Activated naive CD8-positive, alpha-beta T cell treated with anti-CD3 and anti-CD28 coated beads, Interleukin-2, amount 10 ng/mL, durations not matched to agents 7 days and 5 days (primary cell): ENCODE results near the gene UROS. TPM values are rescaled to one million over a fixed set of nuclear protein-coding genes. Genes with fewer than 3 reads are reported as not detected.

Experiments used
- ATAC-seq: fragments of 150-1000 bp; cut with Tn5 transposase; one replicate; pipeline ENCODE4 v1.10.0; 2021; ENCODE audit warnings: low read depth, moderate library complexity
- POLR2A ChIA-PET: fragments of 350-600 bp; sonication (Branson Sonifier 250); formaldehyde crosslinking; loops from one replicate; lab custom pipeline; 2021; ENCODE audit warnings: antibody characterized with exemption; lab: Charles Lee
- DNase-seq: peaks from one replicate; pipeline ENCODE4 v3.0.0; 2021
- H3K27ac Mint-ChIP-seq: one replicate; pipeline ENCODE4 v1.8.0; 2022; ENCODE audit warnings: mild to moderate bottlenecking, mixed read lengths
- H3K27me3 Mint-ChIP-seq: one replicate; pipeline ENCODE4 v1.8.0; 2022; ENCODE audit warnings: mild to moderate bottlenecking, moderate library complexity, mixed read lengths
- H3K36me3 Mint-ChIP-seq: one replicate; pipeline ENCODE4 v1.8.0; 2021; ENCODE audit warnings: mild to moderate bottlenecking, mixed read lengths
- H3K4me1 Mint-ChIP-seq: one replicate; pipeline ENCODE4 v1.8.0; 2021; ENCODE audit warnings: mixed read lengths
- H3K4me3 Mint-ChIP-seq: one replicate; pipeline ENCODE4 v1.8.0; 2022; ENCODE audit warnings: mild to moderate bottlenecking, moderate library complexity, mixed read lengths
- H3K9me3 Mint-ChIP-seq: one replicate; pipeline ENCODE4 v1.8.0; 2021; ENCODE audit warnings: mixed read lengths
- total RNA-seq, 2 experiments: library from RNA; stranded (reverse); gene quantifications; one replicate each; pipeline ENCODE4 v1.2.3, GENCODE V29; 2021

Gene UROS
- total RNA-seq, 2 experiments from 2014 or later = 45.4 to 45.9 TPM

DNA sequence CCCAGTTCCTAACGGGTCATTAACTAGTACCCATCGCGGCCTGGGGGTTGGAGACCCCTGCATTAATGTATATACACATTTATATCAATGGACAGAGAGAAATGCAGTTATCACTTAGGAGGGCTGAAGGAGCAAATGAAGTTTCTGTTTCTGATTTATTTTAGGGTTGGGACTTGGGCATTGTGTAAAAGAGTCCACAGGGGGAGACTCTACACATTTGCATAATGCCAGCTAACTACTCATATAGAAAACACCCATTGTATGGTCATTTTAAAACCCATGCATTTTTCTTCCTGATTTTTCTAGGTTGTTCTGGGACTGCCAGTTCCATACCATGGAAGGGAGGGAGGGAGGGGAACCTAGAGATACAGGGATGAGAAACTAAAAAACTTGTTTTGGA, 23.8 kb upstream of the UROS start:
- Mint-ChIP-seq H3K27me3 (no peaks in the 10 kb centered on the region), H3K36me3 (peaks cover 6% of the 10 kb centered on the region), H3K4me1 (no peaks in the 10 kb centered on the region), H3K9me3 (no peaks in the 10 kb centered on the region), H3K27ac (no peak overlapping the region), H3K4me3 (no peak overlapping the region)
- no peak for ATAC-seq
- POLR2A ChIA-PET = no interaction called here
- DNase-seq = no peak

DNA sequence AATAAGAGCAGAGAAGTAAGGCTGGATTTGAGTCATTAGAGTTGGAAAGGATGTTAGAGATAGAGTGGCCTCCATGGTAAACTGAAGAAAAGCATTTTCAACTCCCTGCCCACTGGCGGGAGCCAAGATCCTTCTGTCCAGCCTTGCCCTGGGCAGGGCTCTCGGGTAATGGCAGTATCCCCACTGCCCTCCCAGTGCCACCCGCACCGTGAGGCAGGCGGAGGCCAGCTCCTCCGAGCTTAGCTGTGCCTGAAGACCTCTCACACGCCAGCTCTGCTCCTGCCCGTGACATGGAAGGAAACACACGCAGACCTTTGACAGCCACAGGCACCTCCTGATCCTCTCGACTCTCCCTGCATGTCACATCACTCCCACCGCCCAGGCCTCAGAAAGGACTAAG, 22.6 kb upstream of the UROS start:
- Mint-ChIP-seq H3K9me3 (no peaks in the 10 kb centered on the region), H3K4me1 (no peaks in the 10 kb centered on the region), H3K4me3 (no peak overlapping the region), H3K36me3 (peaks cover 7% of the 10 kb centered on the region), H3K27ac (no peak overlapping the region), H3K27me3 (no peaks in the 10 kb centered on the region)
- POLR2A ChIA-PET = no interaction called here
- ATAC-seq (no peak), DNase-seq (no peak)

DNA sequence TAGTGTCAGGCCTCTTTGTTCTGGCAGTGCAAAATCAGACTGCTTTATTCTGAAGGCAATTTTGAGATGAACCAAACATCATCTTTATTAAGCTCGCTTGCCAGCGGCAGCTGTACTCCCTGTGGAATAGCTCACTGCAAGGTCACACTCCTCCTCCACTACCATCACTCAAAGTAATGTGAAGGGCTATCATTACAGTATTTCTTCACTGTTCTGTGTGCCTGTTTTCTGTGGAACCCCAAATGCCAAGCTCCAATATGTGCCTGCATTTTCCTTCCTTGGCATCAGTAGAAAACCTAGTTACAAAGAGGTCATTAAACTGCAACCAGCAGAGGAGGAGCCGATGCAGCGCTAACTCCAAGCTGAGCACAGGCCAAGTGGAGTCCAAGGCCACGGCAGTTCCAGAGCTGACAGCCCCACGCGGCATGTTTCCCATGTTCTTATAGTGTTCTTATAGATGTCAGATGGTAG, 21.7 kb upstream of the UROS start:
- H3K36me3 Mint-ChIP-seq = peaks cover 5% of the 10 kb centered on the region
- DNase-seq = no peak
- no peaks in the 10 kb centered on the region for H3K4me1 Mint-ChIP-seq
- no peaks in the 10 kb centered on the region for H3K27me3 Mint-ChIP-seq
- no peak for ATAC-seq
- H3K9me3 Mint-ChIP-seq = no peaks in the 10 kb centered on the region
- H3K27ac Mint-ChIP-seq = no peak overlapping the region
- H3K4me3 Mint-ChIP-seq = no peak overlapping the region
- POLR2A ChIA-PET = no interaction called here

DNA sequence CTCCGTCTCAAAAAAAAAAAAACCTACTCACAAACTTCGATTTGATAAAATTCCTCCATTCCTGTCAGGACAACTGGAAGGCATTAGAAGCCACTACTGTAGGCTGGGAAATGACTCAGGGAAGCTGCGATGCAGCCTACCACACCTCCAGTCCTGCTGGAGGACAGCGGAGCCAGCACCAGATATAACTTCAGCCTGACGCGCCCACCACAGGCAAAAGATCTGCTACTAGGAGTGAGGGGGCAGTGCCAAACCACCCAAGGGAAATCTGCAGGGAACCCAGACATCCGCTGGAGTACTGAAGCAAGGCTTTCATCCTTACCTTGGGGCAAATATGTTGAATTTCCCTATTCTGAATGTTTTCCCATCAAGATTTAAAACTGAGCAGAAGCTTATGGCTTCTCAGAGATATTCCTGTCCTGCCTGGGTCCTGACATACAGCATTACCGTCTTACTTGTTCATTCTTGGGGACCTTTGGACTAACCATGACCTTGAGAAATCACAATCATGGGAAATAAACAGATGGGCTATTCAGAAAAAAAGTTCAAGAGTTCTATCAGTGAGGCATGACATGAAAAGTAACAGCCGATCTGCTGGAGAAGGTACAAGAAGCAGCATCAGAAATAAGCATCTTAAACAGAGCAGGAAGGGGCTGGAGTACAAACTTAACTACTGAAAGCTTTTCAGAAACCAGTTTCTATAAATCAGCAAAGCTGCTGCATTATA, 20.7 kb upstream of the UROS start:
- POLR2A ChIA-PET = interaction anchor here (1.3 kb wide), 1 partner anchor 21 kb away, joined by 4 read pairs; the partner anchor contains the start of genes BCCIP and UROS
- no peak for ATAC-seq
- no peak for DNase-seq
- no peaks in the 10 kb centered on the region for H3K9me3 Mint-ChIP-seq
- H3K36me3 Mint-ChIP-seq = peaks cover 2% of the 10 kb centered on the region
- H3K4me3 Mint-ChIP-seq = no peak overlapping the region
- no peaks in the 10 kb centered on the region for H3K4me1 Mint-ChIP-seq
- H3K27me3 Mint-ChIP-seq = no peaks in the 10 kb centered on the region
- no peak overlapping the region for H3K27ac Mint-ChIP-seq

DNA sequence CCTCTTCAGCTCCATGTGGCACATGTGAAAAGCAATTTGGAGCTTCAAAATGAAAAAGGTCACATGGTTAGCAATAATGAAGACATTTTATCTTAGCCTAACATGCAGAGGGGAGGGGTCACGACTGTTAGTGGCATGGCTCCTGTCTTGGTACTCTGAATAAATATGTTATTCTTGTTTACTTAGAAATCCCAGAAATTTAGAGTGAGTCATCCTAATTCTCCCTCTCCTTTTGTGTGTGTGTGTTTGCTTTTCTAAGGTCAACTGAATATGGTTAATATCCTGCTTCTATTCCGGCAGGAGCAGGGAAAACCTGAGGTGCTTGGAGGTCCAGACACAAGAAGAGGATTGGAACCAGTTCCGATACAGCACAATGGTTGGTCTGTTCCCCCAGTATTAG, 17.9 kb upstream of the UROS start:
- Mint-ChIP-seq H3K27me3 (no peaks in the 10 kb centered on the region), H3K27ac (no peak overlapping the region), H3K36me3 (peaks cover 7% of the 10 kb centered on the region), H3K4me3 (no peak overlapping the region), H3K4me1 (no peaks in the 10 kb centered on the region), H3K9me3 (no peaks in the 10 kb centered on the region)
- ATAC-seq = no peak
- no peak for DNase-seq
- POLR2A ChIA-PET = no interaction called here

DNA sequence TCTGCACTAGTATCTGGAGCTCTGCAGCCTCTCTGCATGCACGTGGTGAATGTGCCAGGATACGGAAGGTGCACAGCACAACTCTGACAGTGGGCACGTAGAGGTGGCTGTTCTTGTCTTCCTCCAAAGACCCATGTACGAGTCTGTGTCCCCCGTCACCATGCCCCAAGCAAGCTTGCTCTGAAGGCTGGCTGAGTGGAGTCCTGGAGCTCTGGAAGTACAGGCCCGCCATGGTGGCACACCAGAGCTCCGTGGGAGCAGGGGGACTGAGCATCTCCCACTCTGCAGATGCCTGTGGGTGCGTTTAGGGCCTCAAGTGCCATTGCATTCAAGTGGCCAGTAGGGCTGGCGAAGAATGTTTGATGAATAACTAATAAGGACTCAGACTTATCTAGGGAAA, 17.3 kb upstream of the UROS start:
- no peak overlapping the region for H3K4me3 Mint-ChIP-seq
- no peaks in the 10 kb centered on the region for H3K9me3 Mint-ChIP-seq
- H3K4me1 Mint-ChIP-seq = no peaks in the 10 kb centered on the region
- ATAC-seq = no peak
- DNase-seq = no peak
- H3K36me3 Mint-ChIP-seq = peaks cover 10% of the 10 kb centered on the region
- H3K27ac Mint-ChIP-seq = no peak overlapping the region
- POLR2A ChIA-PET = no interaction called here
- no peaks in the 10 kb centered on the region for H3K27me3 Mint-ChIP-seq

DNA sequence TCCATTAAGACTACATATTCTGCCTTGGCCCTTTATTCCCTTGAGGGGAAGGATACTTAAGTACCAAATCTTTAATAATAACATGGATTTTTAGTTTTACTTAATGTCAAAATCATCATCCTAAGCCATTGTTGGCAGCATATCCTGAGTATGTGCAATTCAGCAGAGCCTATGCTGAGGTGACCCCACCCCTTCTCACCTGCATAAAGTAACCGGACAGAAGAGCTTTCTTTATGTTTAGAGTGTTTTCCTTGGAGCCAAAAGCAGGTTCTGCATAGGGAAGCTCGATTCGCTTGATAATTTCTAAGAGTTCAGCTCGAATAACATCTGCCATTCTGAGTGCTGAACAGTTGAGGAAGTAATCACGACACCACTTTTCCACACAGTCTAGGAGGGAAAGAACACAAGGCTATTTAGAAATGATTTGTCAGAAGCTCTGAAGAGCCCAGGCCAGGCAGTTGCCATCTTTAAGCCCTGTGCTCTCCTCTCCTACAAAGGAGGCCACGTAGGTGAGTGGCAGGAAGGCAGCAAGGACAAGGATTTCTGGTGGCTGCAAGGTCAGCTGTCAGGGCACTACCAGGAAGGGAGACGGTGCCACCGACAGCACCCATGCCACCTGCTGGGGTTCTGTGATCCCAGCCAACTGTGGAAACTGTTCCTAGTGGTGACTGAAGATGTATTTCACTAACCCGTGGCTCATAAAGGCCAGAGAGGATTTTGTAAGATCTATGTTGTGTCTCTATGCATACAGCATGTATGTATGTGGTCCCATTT, 15.9 kb upstream of the UROS start:
- DNase-seq (no peak), ATAC-seq (no peak)
- Mint-ChIP-seq H3K4me1 (no peaks in the 10 kb centered on the region), H3K36me3 (peaks cover 14% of the 10 kb centered on the region), H3K27ac (no peak overlapping the region), H3K27me3 (no peaks in the 10 kb centered on the region), H3K4me3 (no peak overlapping the region), H3K9me3 (no peaks in the 10 kb centered on the region)
- POLR2A ChIA-PET = no interaction called here

DNA sequence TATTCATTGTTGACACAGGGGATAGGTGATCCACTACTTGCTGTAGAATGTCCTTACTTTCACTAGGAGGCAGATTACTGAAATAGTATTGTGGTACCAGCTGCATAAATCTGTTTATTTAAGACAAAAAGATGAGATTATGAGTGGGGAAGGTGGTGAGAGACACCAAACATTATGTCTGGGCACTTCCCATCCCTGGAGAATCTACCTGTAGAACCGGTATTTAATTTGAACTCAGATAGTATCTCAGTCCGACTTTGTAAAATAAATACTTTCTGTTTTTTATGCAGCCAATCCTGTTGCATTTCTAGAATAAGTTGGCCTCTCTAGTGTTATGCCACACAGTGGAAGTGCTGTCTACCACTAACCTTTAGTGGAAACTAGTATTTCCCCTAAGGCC, 13.7 kb upstream of the UROS start:
- DNase-seq (no peak), ATAC-seq (no peak)
- Mint-ChIP-seq H3K4me1 (no peaks in the 10 kb centered on the region), H3K27ac (no peak overlapping the region), H3K4me3 (no peak overlapping the region), H3K36me3 (peaks cover 16% of the 10 kb centered on the region), H3K9me3 (no peaks in the 10 kb centered on the region), H3K27me3 (no peaks in the 10 kb centered on the region)
- POLR2A ChIA-PET = no interaction called here

DNA sequence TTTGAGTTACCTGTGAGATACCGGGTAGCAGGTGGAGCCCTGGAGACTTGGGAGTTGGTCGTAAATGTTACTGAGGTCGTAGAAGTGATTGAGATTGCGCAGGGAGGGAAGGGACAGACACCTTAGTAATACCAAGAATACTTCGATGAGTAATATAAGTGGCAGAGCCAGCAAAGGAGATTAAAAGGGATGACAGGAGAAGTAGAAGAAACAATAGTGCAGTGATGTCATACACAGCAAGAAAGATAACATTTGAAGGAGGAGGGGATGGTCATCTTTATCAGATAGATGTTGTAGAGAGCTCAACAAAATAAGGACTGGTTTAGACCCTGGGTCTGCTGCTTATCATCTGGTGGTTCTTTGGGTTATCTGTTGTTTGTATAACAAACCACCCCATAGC, 5.3 kb upstream of the UROS start:
- POLR2A ChIA-PET = no interaction called here
- no peaks in the 10 kb centered on the region for H3K9me3 Mint-ChIP-seq

DNA sequence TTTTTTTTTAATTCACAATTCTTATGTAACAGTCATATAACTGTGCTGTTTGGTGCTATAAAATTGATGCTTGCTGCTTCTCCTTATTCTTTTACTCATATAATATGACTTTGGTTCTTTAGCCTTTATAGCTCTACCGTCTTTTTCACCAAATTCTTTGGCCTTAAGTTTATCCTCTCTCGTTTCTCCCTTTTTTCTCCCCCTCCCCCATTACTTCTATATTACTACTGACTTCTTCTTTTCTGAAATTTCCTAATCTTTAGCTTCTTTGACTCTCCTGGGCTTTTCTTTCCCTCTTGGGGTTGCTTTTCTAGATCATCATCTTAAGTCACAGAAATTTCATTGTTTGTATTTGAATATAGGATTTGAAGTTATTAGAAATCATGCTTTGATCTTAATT, 4.1 kb upstream of the UROS start:
- no peaks in the 10 kb centered on the region for H3K9me3 Mint-ChIP-seq
- H3K27ac Mint-ChIP-seq = no peak overlapping the region
- no peaks in the 10 kb centered on the region for H3K27me3 Mint-ChIP-seq
- no peak overlapping the region for H3K4me3 Mint-ChIP-seq
- peaks cover 13% of the 10 kb centered on the region for H3K4me1 Mint-ChIP-seq
- ATAC-seq (no peak), DNase-seq (no peak)
- peaks cover 28% of the 10 kb centered on the region for H3K36me3 Mint-ChIP-seq
- POLR2A ChIA-PET = interaction anchor here (0.6 kb wide), 1 partner anchor 9 kb away, joined by 3 read pairs; no protein-coding TSS in a partner anchor

More for the DNA sequence above, 5.3 kb upstream of the UROS start:
- Mint-ChIP-seq H3K27ac (no peak overlapping the region), H3K36me3 (peaks cover 28% of the 10 kb centered on the region), H3K27me3 (no peaks in the 10 kb centered on the region), H3K4me1 (peaks cover 13% of the 10 kb centered on the region), H3K4me3 (no peak overlapping the region)
- no peak for DNase-seq
- no peak for ATAC-seq

DNA sequence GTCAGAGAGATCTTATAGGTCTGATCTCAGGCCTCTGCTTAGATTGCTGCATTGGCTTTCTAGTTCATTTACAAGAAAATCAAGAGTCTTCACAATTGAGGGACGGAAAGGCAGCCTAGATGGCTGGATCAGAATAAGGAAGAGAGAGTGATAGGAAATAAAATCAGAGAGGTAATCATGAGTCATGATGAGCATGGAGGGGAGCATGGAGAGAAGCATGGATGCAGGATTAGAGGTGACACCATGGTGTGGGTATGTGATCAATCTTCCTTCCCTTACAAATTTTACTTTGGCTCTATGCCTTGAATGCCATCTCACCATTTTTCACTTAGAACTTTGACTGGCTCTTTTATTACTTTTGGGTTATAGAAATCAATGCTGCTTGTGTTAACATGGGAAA, 1.7 kb upstream of the UROS start:
- POLR2A ChIA-PET = no interaction called here
- H3K4me3 Mint-ChIP-seq = no peak overlapping the region
- H3K9me3 Mint-ChIP-seq = no peaks in the 10 kb centered on the region
- H3K36me3 Mint-ChIP-seq = peaks cover 18% of the 10 kb centered on the region
- no peak for ATAC-seq
- H3K27ac Mint-ChIP-seq = no peak overlapping the region
- no peak for DNase-seq
- H3K4me1 Mint-ChIP-seq = peaks cover 24% of the 10 kb centered on the region
- no peaks in the 10 kb centered on the region for H3K27me3 Mint-ChIP-seq

DNA sequence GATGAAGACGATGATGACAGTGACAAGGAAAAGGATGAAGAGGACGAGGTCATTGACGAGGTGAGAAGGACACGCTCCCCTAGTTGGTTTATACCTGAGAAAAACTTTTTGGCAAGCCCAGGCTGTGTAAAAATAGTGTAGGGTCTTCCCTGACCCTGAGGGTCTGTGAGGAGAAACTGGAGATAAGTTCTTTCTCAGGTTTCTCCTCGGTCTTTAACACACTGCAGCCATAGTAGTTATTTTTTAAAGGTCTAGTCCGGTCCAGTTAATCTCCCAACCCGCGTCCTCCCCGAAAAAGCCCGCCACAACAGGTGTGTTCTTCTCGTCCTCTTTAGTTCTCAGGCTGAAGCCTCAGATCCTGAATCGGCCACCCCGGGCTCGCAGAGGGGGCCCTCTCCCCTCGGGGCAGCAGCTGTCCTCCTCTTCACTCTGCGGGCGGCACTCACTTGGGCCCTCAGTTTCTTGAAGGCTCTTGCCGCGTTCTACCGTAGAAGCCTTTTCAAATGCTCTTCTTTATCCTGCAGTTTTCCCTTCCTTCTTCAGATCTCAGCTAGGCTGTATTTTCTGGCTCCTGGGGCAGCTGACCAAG, 699 bp upstream of the UROS start:
- H3K4me3 Mint-ChIP-seq = no peak overlapping the region
- peak; percentile 3 for ATAC-seq

DNA sequence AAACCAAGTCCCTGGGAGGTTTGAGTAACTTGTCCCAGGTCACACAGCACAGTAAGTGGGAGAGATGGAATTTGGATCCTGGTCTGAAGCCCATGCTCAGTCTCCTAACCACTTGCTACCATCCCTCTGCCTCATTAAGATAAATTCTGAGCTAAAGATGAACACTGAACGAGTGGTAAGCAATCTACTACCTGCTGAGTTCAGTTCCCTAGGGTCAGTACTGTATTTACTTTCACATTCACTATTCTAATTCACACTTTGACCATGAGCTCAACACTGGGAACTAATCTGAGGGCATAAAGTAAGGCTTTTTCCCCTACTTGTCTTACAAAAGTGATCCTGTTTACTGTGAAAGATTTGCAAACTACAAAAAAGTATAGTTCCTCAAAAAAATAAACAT, 2.4 kb downstream of the UROS start:
- Mint-ChIP-seq H3K27ac (no peak overlapping the region), H3K36me3 (peaks cover 2% of the 10 kb centered on the region), H3K4me1 (peaks cover 15% of the 10 kb centered on the region), H3K4me3 (no peak overlapping the region), H3K9me3 (no peaks in the 10 kb centered on the region), H3K27me3 (no peaks in the 10 kb centered on the region)
- ATAC-seq (no peak), DNase-seq (no peak)
- POLR2A ChIA-PET = no interaction called here

More for the DNA sequence above, 699 bp upstream of the UROS start:
- Mint-ChIP-seq H3K4me1 (peaks cover 21% of the 10 kb centered on the region), H3K27me3 (no peaks in the 10 kb centered on the region), H3K27ac (no peak overlapping the region), H3K9me3 (no peaks in the 10 kb centered on the region), H3K36me3 (peaks cover 13% of the 10 kb centered on the region)
- POLR2A ChIA-PET = interaction anchor here (0.9 to 1.7 kb wide), 7 partner anchors 8 to 105 kb away, joined by 4 to 20 read pairs (median 4); partner anchors contain the start of gene EDRF1
- DNase-seq = peak; percentile 43
